DOHH2 (cell line): ENCODE data around the gene CHD8.

Experiments used
- H3F3A ChIP-seq: fragments of 200-600 bp; sonication (generic), shearing (Covaris generic); 2 replicates; pipeline ENCODE4 v1.6.0; 2016; ENCODE audit warnings: antibody characterized with exemption, mild to moderate bottlenecking; ENCODE audit not compliant: control insufficient read depth, insufficient read depth
- H3K27ac ChIP-seq: fragments of 200-600 bp; sonication (generic); 2 replicates; pipeline ENCODE4 v1.5.1; 2014; ENCODE audit warnings: low read depth, mild to moderate bottlenecking, low read length, moderate library complexity
- H3K27me3 ChIP-seq: fragments of 200-600 bp; sonication (generic); 2 replicates; pipeline ENCODE4 v1.6.1; 2014; ENCODE audit warnings: mild to moderate bottlenecking, low read length, mixed read lengths; ENCODE audit not compliant: control insufficient read depth
- H3K36me3 ChIP-seq: fragments of 200-600 bp; sonication (generic); 2 replicates; pipeline ENCODE4 v1.6.1; 2014; ENCODE audit warnings: mild to moderate bottlenecking, low read length, moderate library complexity, mixed read lengths; ENCODE audit not compliant: control insufficient read depth
- H3K4me1 ChIP-seq: fragments of 200-600 bp; sonication (generic); 2 replicates; pipeline ENCODE4 v1.6.1; 2014; ENCODE audit warnings: mild to moderate bottlenecking, low read length, mixed read lengths; ENCODE audit not compliant: control insufficient read depth
- H3K4me2 ChIP-seq: fragments of 200-600 bp; sonication (generic); 2 replicates; pipeline ENCODE4 v1.6.0; 2014; ENCODE audit warnings: mild to moderate bottlenecking, low read length, moderate library complexity
- H3K4me3 ChIP-seq: fragments of 200-600 bp; sonication (generic); 2 replicates; pipeline ENCODE4 v1.5.1; 2014; ENCODE audit warnings: mild to moderate bottlenecking, low read length, mixed read lengths
- H3K79me2 ChIP-seq: fragments of 200-600 bp; sonication (generic); 2 replicates; pipeline ENCODE4 v1.6.1; 2014; ENCODE audit warnings: mild to moderate bottlenecking, low read length, mixed read lengths; ENCODE audit not compliant: control insufficient read depth
- H3K9me2 ChIP-seq: fragments of 200-600 bp; sonication (generic); replicated peaks from 2 replicates; pipeline ENCODE4 v1.6.1; 2014; ENCODE audit warnings: mild to moderate bottlenecking, low read length, mixed read lengths; ENCODE audit not compliant: control insufficient read depth
- H3K9me3 ChIP-seq: fragments of 200-600 bp; sonication (generic); 2 replicates; pipeline ENCODE4 v1.6.1; 2014; ENCODE audit warnings: antibody characterized with exemption, low read length, mixed read lengths; ENCODE audit not compliant: control insufficient read depth, insufficient read depth
- H4K20me1 ChIP-seq: fragments of 200-600 bp; sonication (generic); 2 replicates; pipeline ENCODE4 v1.6.0; 2014; ENCODE audit warnings: low read depth, mild to moderate bottlenecking, antibody characterized with exemption, low read length, moderate library complexity; ENCODE audit not compliant: control insufficient read depth, insufficient read depth
- EZH2phosphoT487 ChIP-seq: fragments of 200-600 bp; sonication (generic); IDR thresholded peaks from 2 replicates; pipeline ENCODE4 v1.6.1; 2017; ENCODE audit warnings: borderline replicate concordance, mild to moderate bottlenecking, antibody characterized with exemption, low read length, moderate library complexity, mixed read lengths
- TF ChIP-seq, protein P1 (sequence below): fragments of 200-600 bp; sonication (generic); IDR thresholded peaks from one replicate; pipeline ENCODE4 v1.5.1; 2014; ENCODE audit warnings: antibody characterized with exemption, mild to moderate bottlenecking, low read depth, low read length; ENCODE audit not compliant: poor library complexity, severe bottlenecking

CHD8 gene

DNA sequence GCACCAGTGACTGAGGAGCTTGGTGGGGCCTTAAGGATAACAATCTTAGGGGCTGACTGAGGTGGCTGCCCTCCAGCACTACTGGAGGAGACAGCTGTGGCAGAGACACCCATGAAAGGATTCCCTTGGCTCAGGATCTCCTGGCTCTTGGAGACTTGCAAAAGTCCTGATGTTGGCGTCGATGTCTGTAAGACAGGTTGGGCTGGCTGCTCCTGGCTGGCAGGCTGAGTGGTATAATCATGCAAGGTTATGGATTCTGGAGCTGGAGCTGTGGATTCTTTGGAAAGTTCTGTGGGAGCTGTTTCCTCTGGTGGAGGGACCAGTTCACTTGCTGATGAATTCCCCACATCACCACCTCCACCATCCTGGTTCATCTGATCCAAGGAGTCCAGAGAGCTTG lies 24.8 kb downstream of the CHD8 start:
- no peaks in the 10 kb centered on the region for H3K9me3 ChIP-seq
- H3K79me2 ChIP-seq: peaks cover 67% of the 10 kb centered on the region
- peaks cover 6% of the 10 kb centered on the region; the same call in 1 of the 2 replicates for H4K20me1 ChIP-seq
- H3K27ac ChIP-seq: no peak overlapping the region
- H3K9me2 ChIP-seq: no peaks in the 10 kb centered on the region
- H3K4me3 ChIP-seq: no peak overlapping the region
- H3K4me2 ChIP-seq: no peak overlapping the region
- no peaks in the 10 kb centered on the region for H3F3A ChIP-seq
- peaks cover 12% of the 10 kb centered on the region for H3K4me1 ChIP-seq
- TF ChIP-seq, protein P1, sequence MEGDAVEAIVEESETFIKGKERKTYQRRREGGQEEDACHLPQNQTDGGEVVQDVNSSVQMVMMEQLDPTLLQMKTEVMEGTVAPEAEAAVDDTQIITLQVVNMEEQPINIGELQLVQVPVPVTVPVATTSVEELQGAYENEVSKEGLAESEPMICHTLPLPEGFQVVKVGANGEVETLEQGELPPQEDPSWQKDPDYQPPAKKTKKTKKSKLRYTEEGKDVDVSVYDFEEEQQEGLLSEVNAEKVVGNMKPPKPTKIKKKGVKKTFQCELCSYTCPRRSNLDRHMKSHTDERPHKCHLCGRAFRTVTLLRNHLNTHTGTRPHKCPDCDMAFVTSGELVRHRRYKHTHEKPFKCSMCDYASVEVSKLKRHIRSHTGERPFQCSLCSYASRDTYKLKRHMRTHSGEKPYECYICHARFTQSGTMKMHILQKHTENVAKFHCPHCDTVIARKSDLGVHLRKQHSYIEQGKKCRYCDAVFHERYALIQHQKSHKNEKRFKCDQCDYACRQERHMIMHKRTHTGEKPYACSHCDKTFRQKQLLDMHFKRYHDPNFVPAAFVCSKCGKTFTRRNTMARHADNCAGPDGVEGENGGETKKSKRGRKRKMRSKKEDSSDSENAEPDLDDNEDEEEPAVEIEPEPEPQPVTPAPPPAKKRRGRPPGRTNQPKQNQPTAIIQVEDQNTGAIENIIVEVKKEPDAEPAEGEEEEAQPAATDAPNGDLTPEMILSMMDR: no peak
- TF ChIP-seq EZH2phosphoT487: no peak
- H3K27me3 ChIP-seq: no peaks in the 10 kb centered on the region
- H3K36me3 ChIP-seq: peaks cover 83% of the 10 kb centered on the region

DNA sequence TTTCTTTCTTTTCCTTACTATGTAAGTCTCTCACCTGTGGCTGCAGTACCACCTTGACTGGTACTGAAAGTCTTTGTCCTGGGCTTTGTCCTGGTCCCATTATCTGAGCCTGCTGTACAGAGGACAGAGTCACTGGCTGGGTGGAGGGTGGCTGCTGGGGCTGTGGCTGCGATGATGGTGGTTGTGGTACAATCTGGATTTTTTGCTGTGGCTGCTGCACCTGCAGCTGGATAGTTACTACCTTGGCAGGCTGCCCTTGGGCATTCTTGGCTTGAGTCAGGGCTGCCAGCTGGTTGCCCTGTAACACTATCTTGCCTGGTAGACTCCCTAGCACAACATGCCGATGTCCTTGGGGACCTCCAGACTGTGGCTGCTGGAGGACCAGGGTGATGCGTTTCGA lies 27.0 kb downstream of the CHD8 start:
- H3K36me3 ChIP-seq: peaks cover 87% of the 10 kb centered on the region

DNA sequence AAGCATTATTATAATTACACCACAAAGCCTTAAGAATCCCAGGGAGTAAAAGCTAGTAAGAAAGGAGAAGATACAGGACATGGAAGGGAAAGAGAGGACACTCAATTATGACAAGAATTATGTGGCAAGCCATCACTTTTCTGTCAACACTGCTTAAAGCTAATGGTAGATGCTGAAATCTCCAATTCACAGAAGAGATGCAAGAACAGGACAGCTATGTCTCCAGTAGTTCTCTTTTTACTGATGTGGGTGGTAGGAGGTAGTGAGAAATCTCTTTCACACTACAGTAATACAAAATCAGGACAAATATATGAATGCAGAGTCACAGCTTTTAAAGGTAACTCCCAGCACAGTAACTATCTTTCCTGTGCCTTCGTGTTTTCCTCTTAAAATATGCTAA lies 29.2 kb downstream of the CHD8 start:
- Histone ChIP-seq H4K20me1 (no peaks in the 10 kb centered on the region), H3K4me1 (no peaks in the 10 kb centered on the region), H3K9me3 (no peaks in the 10 kb centered on the region), H3K9me2 (no peaks in the 10 kb centered on the region), H3K4me3 (no peak overlapping the region), H3K27ac (no peak overlapping the region), H3K4me2 (no peak overlapping the region), H3F3A (no peaks in the 10 kb centered on the region), H3K36me3 (peaks cover 95% of the 10 kb centered on the region), H3K79me2 (peaks cover 23% of the 10 kb centered on the region), H3K27me3 (no peaks in the 10 kb centered on the region)
- TF ChIP-seq, protein P1: no peak
- no peak for TF ChIP-seq EZH2phosphoT487

More for the DNA sequence above, 27.0 kb downstream of the CHD8 start:
- H4K20me1 ChIP-seq: no peaks in the 10 kb centered on the region
- no peak overlapping the region for H3K4me2 ChIP-seq
- H3K27ac ChIP-seq: no peak overlapping the region
- no peaks in the 10 kb centered on the region for H3K9me2 ChIP-seq
- no peak for TF ChIP-seq EZH2phosphoT487
- TF ChIP-seq, protein P1: no peak
- no peaks in the 10 kb centered on the region for H3K27me3 ChIP-seq
- no peaks in the 10 kb centered on the region for H3K4me1 ChIP-seq
- H3K4me3 ChIP-seq: no peak overlapping the region
- no peaks in the 10 kb centered on the region for H3K9me3 ChIP-seq
- peaks cover 45% of the 10 kb centered on the region for H3K79me2 ChIP-seq
- H3F3A ChIP-seq: no peaks in the 10 kb centered on the region
